Suppressor macrophage (primary cell): Measurements from ENCODE around the gene IL17D.

Source experiments
- DNase-seq, 4 experiments: peaks; one replicate each; pipeline ENCODE4 v3.0.0-alpha.2; 2020 to 2022

IL17D gene

GRCh38 chr13:20691616-20692015 is 11.9 kb upstream of the IL17D start:
- no peak for DNase-seq

DNA sequence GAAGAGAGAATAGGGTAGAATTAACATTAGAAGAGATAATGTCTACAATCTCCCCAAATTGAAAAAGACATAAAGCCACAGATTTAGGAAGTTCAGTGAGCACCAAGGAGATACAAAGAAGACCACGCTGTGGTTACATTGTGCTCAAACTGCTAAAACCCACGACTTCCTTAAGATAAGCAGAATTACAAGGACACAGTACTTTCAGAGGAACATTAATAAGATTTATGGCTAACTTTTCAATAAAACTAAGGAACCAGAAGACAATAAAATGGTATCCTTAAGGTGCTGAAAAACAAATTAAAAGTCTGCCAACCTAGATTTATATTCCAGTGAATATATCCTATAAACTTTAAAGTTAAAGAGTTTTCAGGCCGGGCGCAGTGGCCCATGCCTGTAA is 7.4 kb upstream of the IL17D start:
- peak in 2 of 4 experiments; percentile 23 to 33 for DNase-seq

- DNase-seq = no peak
Measured at GRCh38 chr13:20699715-20700114, 3.8 kb upstream of the IL17D start.

- no peak for DNase-seq
Measured at GRCh38 chr13:20700288-20700687, 3.2 kb upstream of the IL17D start.

DNA sequence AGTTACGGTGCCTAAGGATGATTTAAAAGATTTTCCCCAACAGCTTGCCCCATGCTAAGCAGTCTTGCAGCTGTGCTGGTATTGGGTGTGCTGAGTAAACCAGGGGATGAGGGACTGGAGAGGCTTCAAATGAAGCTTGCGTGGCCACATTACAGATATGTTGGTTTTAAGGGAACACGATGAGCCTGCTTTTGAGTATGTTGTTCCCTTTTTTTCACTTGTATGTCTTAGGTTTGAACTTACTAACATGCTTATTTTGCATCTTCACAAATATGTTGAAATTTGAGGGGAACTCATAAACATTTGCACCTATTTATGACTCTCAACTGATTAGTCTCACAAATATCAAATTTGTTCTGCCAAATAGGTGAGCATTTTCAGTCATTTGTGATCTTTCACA is 2.0 kb upstream of the IL17D start:
- peak in 2 of 4 experiments; percentile 51 to 56 for DNase-seq

DNA sequence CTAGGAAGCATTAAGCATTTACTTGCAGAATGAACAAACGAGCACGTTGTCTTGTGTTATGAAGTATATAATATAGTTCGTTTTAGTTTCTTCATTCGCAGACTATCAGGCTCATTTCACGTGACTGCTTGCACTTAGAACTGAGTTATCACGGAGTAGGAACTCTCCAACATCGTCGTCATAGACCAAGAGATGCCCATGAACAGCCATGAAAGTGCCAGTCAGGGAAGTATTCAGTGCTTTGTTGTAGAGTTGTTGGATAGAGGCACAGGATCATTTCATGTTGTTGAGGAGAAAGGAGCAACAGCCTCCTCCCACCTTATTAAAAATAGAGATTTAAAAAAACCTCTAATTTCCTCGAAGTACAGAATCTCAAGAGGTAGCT is 977 bp upstream of the IL17D start:
- peak; percentile 18 to 62 (median 55) for DNase-seq

- peak; percentile 84 to 94 (median 87) for DNase-seq
Measured at GRCh38 chr13:20703780-20704458, 420 bp downstream of the IL17D start.

- no peak for DNase-seq
Measured at GRCh38 chr13:20704459-20705069, 1.1 kb downstream of the IL17D start.

DNA sequence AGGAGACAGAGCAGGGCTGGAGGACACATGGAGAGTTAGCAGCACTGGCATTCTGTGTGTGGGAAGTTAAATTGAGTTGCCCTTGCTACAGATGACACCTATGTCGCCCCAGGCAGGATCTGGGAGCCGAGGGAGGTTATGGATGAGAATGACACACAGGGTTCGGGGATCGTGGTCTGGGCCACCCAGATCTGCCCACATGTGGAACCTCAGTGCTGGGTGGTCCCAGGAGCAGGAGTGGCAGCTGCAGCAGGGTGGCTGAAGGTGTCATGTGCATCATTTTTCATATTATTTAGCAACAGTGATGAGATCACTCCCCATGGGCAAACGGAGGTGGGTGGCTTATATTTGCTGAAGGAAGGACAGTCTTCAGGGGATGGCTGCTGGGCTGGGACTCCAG is 3.2 kb downstream of the IL17D start:
- DNase-seq = peak in 3 of 4 experiments; percentile 37 to 46 (median 45)

DNA sequence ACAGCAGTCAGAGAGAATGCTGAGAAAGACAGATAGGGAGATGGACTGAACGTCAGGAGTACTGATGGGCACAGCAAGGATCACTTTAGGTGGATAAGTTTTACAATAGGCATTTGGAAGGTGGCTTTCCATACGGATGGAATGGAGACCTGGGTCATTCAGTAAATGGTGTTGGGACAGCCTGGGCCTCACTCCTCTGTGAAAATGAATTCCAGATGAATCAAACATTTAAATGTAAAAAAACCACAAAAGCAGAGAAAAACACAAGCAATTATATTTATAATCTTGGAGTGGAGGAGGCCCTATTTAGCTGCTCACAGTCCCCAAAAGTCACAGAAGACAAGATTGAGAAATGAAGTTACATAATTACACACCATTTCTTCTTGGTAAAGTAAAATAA is 4.7 kb downstream of the IL17D start:
- no peak for DNase-seq

DNA sequence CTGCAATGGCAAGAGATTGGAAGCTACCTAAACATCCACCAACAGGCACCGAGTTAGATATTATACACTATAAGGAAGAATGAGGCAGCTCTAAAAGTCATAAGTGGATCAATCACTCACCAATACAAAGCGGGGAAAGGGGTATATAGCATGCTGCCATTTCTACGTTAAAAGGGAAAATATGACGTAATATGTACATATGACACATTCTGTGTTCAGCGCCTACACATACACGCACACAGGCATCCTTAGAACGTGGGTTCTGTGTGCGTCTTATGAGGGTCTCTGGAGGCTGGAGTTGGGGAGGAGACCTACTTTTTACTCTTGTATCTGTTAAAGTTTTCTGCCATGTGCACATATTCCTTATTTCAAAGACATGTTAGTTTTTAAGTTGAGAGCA is 5.9 kb downstream of the IL17D start:
- DNase-seq = no peak

- DNase-seq = no peak
Measured at GRCh38 chr13:20709782-20710181, 6.3 kb downstream of the IL17D start.

- DNase-seq = no peak
Measured at GRCh38 chr13:20711301-20712044, 8.0 kb downstream of the IL17D start.

GRCh38 chr13:20713014-20713376 is 9.5 kb downstream of the IL17D start:
- no peak for DNase-seq

DNA sequence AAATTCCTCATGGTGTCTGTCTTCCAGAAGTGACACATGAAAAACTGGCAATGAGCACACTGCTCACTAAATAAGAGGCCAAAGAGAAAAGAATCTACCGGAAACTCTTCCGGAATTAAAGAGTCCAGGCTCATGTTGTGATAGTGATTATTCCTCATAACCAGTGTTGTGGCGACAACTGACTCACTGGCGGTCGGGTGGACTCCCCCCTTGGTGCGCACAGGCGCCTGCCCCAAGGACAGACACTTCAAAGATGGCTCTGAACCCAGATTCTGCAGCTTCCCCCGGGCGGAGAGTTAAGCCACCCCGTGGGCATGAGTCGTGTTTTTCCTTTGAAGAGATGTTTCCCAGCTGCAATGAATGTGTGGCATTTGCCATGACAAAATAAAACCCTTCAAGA is 10.3 kb downstream of the IL17D start:
- DNase-seq = peak in 1 of 4 experiments; percentile 17

DNA sequence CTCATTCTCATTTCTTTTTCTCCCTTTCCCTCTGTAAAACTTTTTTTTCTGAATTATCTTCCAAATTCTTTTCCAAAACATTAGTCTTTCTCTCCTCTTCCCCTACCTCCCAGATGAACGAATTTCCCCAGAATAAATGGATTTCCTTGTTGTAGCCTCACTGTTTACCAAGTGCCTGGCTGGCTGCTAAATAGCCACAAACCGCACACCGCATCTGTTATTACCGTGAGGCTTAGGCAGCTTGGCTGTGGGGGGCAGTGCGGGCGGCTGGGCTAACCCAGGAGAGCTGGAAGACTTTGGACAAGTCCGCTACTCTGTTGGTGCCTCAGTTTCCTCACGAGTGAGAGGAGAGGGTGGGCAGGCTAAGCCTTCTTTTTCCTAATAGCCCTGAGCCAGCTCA is 10.7 kb downstream of the IL17D start:
- DNase-seq = no peak

DNA sequence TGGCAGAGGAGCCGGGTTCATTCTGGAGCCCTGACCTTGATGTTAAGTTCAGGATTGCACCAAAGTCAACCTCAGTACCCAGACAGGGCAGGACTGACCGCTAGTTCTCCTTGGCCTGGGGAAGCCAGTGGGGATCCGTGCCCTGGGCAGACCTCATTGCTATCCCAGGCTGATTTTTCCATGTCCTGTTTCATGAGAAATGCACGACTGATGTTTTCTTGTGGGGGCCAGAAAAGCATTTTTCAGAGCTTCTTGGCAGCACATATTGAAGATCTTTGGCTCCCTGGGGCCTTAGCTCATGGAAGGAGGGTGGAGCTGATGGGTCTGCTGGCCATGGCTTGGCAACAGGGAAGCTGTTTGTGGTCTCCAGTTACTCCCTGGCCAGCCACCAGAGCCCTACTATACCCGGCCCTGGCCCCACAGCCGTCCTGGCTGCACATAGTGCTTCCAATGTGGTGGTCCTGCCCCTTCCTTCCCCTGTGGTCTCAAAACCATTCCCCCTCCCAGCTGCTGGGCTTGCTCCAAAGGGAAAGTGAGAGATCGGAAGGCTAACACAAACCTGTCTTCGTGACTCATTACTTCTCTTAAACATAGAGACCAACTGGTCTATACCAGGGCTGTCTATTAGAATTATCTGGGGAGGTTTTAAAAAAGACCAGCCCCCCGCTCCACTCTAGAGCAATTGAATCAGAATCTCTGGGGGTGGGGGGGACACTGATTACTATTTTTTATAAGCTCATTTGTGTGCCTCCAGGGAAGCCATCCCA is 11.2 kb downstream of the IL17D start:
- no peak for DNase-seq

- no peak for DNase-seq
Measured at GRCh38 chr13:20715330-20715712, 11.8 kb downstream of the IL17D start.

DNA sequence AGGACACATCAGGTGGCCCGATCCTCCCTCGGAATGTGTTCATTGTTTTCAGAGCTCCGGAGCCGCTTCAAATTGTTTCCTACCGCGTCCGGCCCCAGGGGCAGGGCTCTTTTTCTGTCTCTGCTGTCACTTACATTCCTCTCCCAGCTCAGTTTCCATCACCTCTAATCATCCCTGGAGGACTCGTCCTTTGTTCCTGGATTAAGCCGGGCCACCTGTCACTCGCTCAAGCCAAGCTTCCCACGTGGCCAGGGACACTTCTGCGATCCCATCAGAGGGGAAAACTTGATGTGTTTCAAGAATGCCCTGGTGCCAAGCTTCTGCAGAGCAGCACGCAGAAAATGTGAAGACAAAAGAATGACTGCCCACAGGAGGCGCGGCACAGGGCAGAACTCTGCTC is 13.5 kb downstream of the IL17D start:
- no peak for DNase-seq

DNA sequence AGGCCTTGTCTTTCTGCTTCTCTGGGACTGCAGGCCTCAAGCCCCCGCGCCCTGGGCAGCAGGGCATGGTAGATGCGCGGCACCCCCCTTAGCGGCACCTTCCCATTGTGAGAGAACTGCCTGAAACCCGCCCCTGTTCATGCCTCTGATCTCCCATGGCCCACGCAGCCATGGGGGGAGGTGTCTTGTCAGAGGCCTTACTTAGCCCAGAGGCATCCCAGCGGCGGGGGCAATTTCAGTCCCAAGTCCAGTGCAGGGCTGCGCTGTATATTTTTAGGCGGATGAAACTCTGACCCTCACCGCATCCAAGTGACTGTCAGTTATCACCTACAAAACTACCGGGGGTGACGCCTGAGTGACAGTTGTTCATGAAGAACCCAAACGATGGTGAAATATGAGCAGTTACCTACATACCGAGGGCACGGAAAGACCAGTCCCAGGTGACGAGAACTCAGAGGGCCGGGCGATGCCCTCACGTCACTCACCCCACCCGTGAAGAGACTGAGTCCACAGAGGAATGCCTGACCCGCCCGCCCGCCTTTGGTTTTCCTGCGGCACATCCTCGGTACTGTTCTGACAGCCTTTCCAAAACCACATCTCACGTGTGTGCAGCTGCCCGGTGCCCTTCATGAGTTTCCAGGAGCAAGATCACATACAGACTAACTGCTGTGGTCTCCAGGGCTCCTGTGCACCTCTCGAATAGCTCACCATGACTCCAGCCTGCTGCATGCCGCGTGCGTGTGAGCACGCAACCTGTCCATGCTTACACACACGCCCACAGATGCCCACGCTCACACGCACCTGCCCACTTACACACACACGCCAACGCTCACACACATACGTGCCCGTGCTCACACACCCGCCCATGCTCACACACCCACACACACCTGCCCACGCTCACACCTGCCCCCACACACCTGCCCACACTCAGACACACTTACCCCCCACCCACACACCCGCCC is 14.4 kb downstream of the IL17D start:
- DNase-seq = no peak

- DNase-seq = no peak
Measured at GRCh38 chr13:20718958-20719566, 15.6 kb downstream of the IL17D start.

DNA sequence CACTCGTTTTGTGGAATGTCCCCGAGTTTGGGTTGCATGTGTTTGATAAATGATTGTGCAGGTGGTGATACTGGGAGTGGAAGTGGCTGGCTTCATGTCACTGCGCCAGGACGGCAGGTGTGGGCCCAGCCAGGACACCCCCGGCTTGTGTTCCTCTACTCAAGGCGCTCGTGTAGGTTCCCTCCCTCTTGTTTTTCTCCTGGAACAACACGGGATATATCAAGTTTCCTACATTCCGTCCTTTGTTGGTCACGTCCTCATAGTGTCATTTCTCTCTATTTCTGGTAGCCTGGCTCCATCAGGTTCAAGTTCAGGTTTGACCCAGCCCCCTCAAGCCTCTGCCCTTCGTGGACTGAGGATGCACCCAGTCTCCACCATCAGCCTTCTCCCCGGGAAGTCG is 16.3 kb downstream of the IL17D start:
- DNase-seq = no peak
